ENCODE results near the gene FAM72C.
"Not testable (repeated sequence)": the region's sequence is repeated elsewhere in the genome, so short reads cannot be mapped to it uniquely, and the experiment has no call there.

GRCh38 chr1:143939666-143940065, 32.1 kb downstream of the FAM72C start:
- TF ChIP-seq CTCF, POLR2A, EP300 (IDR thresholded peaks at IDR 0.05): not testable (repeated sequence)
